ENCODE results near the gene LOXHD1.
A peak's percentile ranks its signal among the peaks of the same experiment; 100 is the strongest.

LOXHD1 gene

GRCh38 chr18:46624127-46624526 is 32.9 kb downstream of the LOXHD1 start:
- peak overlapping the region; percentile 55 to 56 for H3K4me3 ChIP-seq (ENCODE audit: low read length in 2 of 2)
- peak overlapping the region; percentile 55 for H3K27ac ChIP-seq (ENCODE audit: low read length)
- H3K27me3 ChIP-seq (ENCODE audit: control insufficient read depth in 1 of 2, insufficient read depth in 2 of 2, low read length in 2 of 2): no peaks in the 10 kb centered on the region
- H3K36me3 ChIP-seq (ENCODE audit: control insufficient read depth in 2 of 2, insufficient read depth in 2 of 2, low read length in 2 of 2): no peaks in the 10 kb centered on the region
- no peaks in the 10 kb centered on the region for H3K9me3 ChIP-seq (ENCODE audit: control insufficient read depth in 2 of 2, low read length in 2 of 2)
- peak overlapping the region; percentile 38 to 42 for H3K9ac ChIP-seq (ENCODE audit: low read length in 2 of 2)
- peaks cover 15% of the 10 kb centered on the region for H3K4me1 ChIP-seq (ENCODE audit: control insufficient read depth, insufficient read depth, low read length)

- Histone ChIP-seq H3K4me1 (ENCODE audit: control insufficient read depth, insufficient read depth, low read length) (peaks cover 15% of the 10 kb centered on the region), H3K27ac (ENCODE audit: low read length) (peak overlapping the region; percentile 55), H3K27me3 (ENCODE audit: control insufficient read depth in 1 of 2, insufficient read depth in 2 of 2, low read length in 2 of 2) (no peaks in the 10 kb centered on the region), H3K9ac (ENCODE audit: low read length in 2 of 2) (no peak overlapping the region), H3K4me3 (ENCODE audit: low read length in 2 of 2) (peak overlapping the region; percentile 55 to 56), H3K9me3 (ENCODE audit: control insufficient read depth in 2 of 2, low read length in 2 of 2) (no peaks in the 10 kb centered on the region), H3K36me3 (ENCODE audit: control insufficient read depth in 2 of 2, insufficient read depth in 2 of 2, low read length in 2 of 2) (no peaks in the 10 kb centered on the region)
Observed at GRCh38 chr18:46623541-46623940, 33.5 kb downstream of the LOXHD1 start.

- no peak overlapping the region for H3K9ac ChIP-seq (ENCODE audit: low read length in 2 of 2)
- peak overlapping the region in 1 of 2 donors; percentile 29 for H3K4me3 ChIP-seq (ENCODE audit: low read length in 2 of 2)
- peak overlapping the region; percentile 55 for H3K27ac ChIP-seq (ENCODE audit: low read length)
- H3K27me3 ChIP-seq (ENCODE audit: control insufficient read depth in 1 of 2, insufficient read depth in 2 of 2, low read length in 2 of 2): no peaks in the 10 kb centered on the region
- no peaks in the 10 kb centered on the region for H3K9me3 ChIP-seq (ENCODE audit: control insufficient read depth in 2 of 2, low read length in 2 of 2)
- H3K36me3 ChIP-seq (ENCODE audit: control insufficient read depth in 2 of 2, insufficient read depth in 2 of 2, low read length in 2 of 2): no peaks in the 10 kb centered on the region
- peaks cover 15% of the 10 kb centered on the region for H3K4me1 ChIP-seq (ENCODE audit: control insufficient read depth, insufficient read depth, low read length)
Observed at GRCh38 chr18:46622999-46623398, 34.0 kb downstream of the LOXHD1 start.

- Histone ChIP-seq H3K27me3 (ENCODE audit: control insufficient read depth in 1 of 2, insufficient read depth in 2 of 2, low read length in 2 of 2) (no peaks in the 10 kb centered on the region), H3K4me3 (ENCODE audit: low read length in 2 of 2) (no peak overlapping the region), H3K4me1 (ENCODE audit: control insufficient read depth, insufficient read depth, low read length) (peaks cover 15% of the 10 kb centered on the region)
Observed at GRCh38 chr18:46622451-46622850, 34.6 kb downstream of the LOXHD1 start.

GRCh38 chr18:46621871-46622270 is 35.1 kb downstream of the LOXHD1 start:
- H3K36me3 ChIP-seq (ENCODE audit: control insufficient read depth in 2 of 2, insufficient read depth in 2 of 2, low read length in 2 of 2): no peaks in the 10 kb centered on the region
- no peaks in the 10 kb centered on the region for H3K9me3 ChIP-seq (ENCODE audit: control insufficient read depth in 2 of 2, low read length in 2 of 2)
- H3K27me3 ChIP-seq (ENCODE audit: control insufficient read depth in 1 of 2, insufficient read depth in 2 of 2, low read length in 2 of 2): no peaks in the 10 kb centered on the region
- H3K4me1 ChIP-seq (ENCODE audit: control insufficient read depth, insufficient read depth, low read length): peaks cover 15% of the 10 kb centered on the region
- H3K27ac ChIP-seq (ENCODE audit: low read length): no peak overlapping the region
- H3K9ac ChIP-seq (ENCODE audit: low read length in 2 of 2): no peak overlapping the region
- H3K4me3 ChIP-seq (ENCODE audit: low read length in 2 of 2): no peak overlapping the region

More at GRCh38 chr18:46622451-46622850, 34.6 kb downstream of the LOXHD1 start:
- no peaks in the 10 kb centered on the region for H3K36me3 ChIP-seq (ENCODE audit: control insufficient read depth in 2 of 2, insufficient read depth in 2 of 2, low read length in 2 of 2)
- no peak overlapping the region for H3K9ac ChIP-seq (ENCODE audit: low read length in 2 of 2)
- H3K27ac ChIP-seq (ENCODE audit: low read length): no peak overlapping the region
- H3K9me3 ChIP-seq (ENCODE audit: control insufficient read depth in 2 of 2, low read length in 2 of 2): no peaks in the 10 kb centered on the region

- Histone ChIP-seq H3K27me3 (ENCODE audit: control insufficient read depth in 1 of 2, insufficient read depth in 2 of 2, low read length in 2 of 2) (no peaks in the 10 kb centered on the region), H3K9me3 (ENCODE audit: control insufficient read depth in 2 of 2, low read length in 2 of 2) (no peaks in the 10 kb centered on the region)
Observed at GRCh38 chr18:46621111-46621766, 35.8 kb downstream of the LOXHD1 start.

GRCh38 chr18:46619559-46619958 is 37.5 kb downstream of the LOXHD1 start:
- no peak overlapping the region for H3K9ac ChIP-seq (ENCODE audit: low read length in 2 of 2)
- H3K27me3 ChIP-seq (ENCODE audit: control insufficient read depth in 1 of 2, insufficient read depth in 2 of 2, low read length in 2 of 2): no peaks in the 10 kb centered on the region
- peaks cover 15% of the 10 kb centered on the region for H3K4me1 ChIP-seq (ENCODE audit: control insufficient read depth, insufficient read depth, low read length)
- H3K27ac ChIP-seq (ENCODE audit: low read length): no peak overlapping the region
- H3K36me3 ChIP-seq (ENCODE audit: control insufficient read depth in 2 of 2, insufficient read depth in 2 of 2, low read length in 2 of 2): no peaks in the 10 kb centered on the region
- H3K9me3 ChIP-seq (ENCODE audit: control insufficient read depth in 2 of 2, low read length in 2 of 2): no peaks in the 10 kb centered on the region
- H3K4me3 ChIP-seq (ENCODE audit: low read length in 2 of 2): no peak overlapping the region

More at GRCh38 chr18:46621111-46621766, 35.8 kb downstream of the LOXHD1 start:
- Histone ChIP-seq H3K36me3 (ENCODE audit: control insufficient read depth in 2 of 2, insufficient read depth in 2 of 2, low read length in 2 of 2) (no peaks in the 10 kb centered on the region), H3K27ac (ENCODE audit: low read length) (no peak overlapping the region), H3K4me3 (ENCODE audit: low read length in 2 of 2) (no peak overlapping the region), H3K4me1 (ENCODE audit: control insufficient read depth, insufficient read depth, low read length) (peaks cover 15% of the 10 kb centered on the region), H3K9ac (ENCODE audit: low read length in 2 of 2) (no peak overlapping the region)

- Histone ChIP-seq H3K9me3 (ENCODE audit: control insufficient read depth in 2 of 2, low read length in 2 of 2) (no peaks in the 10 kb centered on the region), H3K4me3 (ENCODE audit: low read length in 2 of 2) (no peak overlapping the region), H3K36me3 (ENCODE audit: control insufficient read depth in 2 of 2, insufficient read depth in 2 of 2, low read length in 2 of 2) (no peaks in the 10 kb centered on the region), H3K4me1 (ENCODE audit: control insufficient read depth, insufficient read depth, low read length) (no peaks in the 10 kb centered on the region), H3K27me3 (ENCODE audit: control insufficient read depth in 1 of 2, insufficient read depth in 2 of 2, low read length in 2 of 2) (no peaks in the 10 kb centered on the region), H3K9ac (ENCODE audit: low read length in 2 of 2) (no peak overlapping the region), H3K27ac (ENCODE audit: low read length) (no peak overlapping the region)
Observed at GRCh38 chr18:46615720-46616119, 41.3 kb downstream of the LOXHD1 start.

GRCh38 chr18:46609048-46609447 is 48.0 kb downstream of the LOXHD1 start:
- Histone ChIP-seq H3K36me3 (ENCODE audit: control insufficient read depth in 2 of 2, insufficient read depth in 2 of 2, low read length in 2 of 2) (no peaks in the 10 kb centered on the region), H3K4me1 (ENCODE audit: control insufficient read depth, insufficient read depth, low read length) (no peaks in the 10 kb centered on the region), H3K9ac (ENCODE audit: low read length in 2 of 2) (no peak overlapping the region), H3K4me3 (ENCODE audit: low read length in 2 of 2) (no peak overlapping the region), H3K27me3 (ENCODE audit: control insufficient read depth in 1 of 2, insufficient read depth in 2 of 2, low read length in 2 of 2) (no peaks in the 10 kb centered on the region), H3K9me3 (ENCODE audit: control insufficient read depth in 2 of 2, low read length in 2 of 2) (no peaks in the 10 kb centered on the region), H3K27ac (ENCODE audit: low read length) (no peak overlapping the region)

GRCh38 chr18:46607926-46608325 is 49.1 kb downstream of the LOXHD1 start:
- H3K4me1 ChIP-seq (ENCODE audit: control insufficient read depth, insufficient read depth, low read length): no peaks in the 10 kb centered on the region
- H3K27me3 ChIP-seq (ENCODE audit: control insufficient read depth in 1 of 2, insufficient read depth in 2 of 2, low read length in 2 of 2): no peaks in the 10 kb centered on the region
- no peak overlapping the region for H3K9ac ChIP-seq (ENCODE audit: low read length in 2 of 2)
- no peaks in the 10 kb centered on the region for H3K36me3 ChIP-seq (ENCODE audit: control insufficient read depth in 2 of 2, insufficient read depth in 2 of 2, low read length in 2 of 2)
- H3K4me3 ChIP-seq (ENCODE audit: low read length in 2 of 2): no peak overlapping the region
- no peak overlapping the region for H3K27ac ChIP-seq (ENCODE audit: low read length)
- no peaks in the 10 kb centered on the region for H3K9me3 ChIP-seq (ENCODE audit: control insufficient read depth in 2 of 2, low read length in 2 of 2)

- no peak overlapping the region for H3K4me3 ChIP-seq (ENCODE audit: low read length in 2 of 2)
- no peaks in the 10 kb centered on the region for H3K36me3 ChIP-seq (ENCODE audit: control insufficient read depth in 2 of 2, insufficient read depth in 2 of 2, low read length in 2 of 2)
- H3K9me3 ChIP-seq (ENCODE audit: control insufficient read depth in 2 of 2, low read length in 2 of 2): peaks cover 0 to 3% of the 10 kb centered on the region in 2 donors
- no peak overlapping the region for H3K9ac ChIP-seq (ENCODE audit: low read length in 2 of 2)
- no peaks in the 10 kb centered on the region for H3K27me3 ChIP-seq (ENCODE audit: control insufficient read depth in 1 of 2, insufficient read depth in 2 of 2, low read length in 2 of 2)
- no peaks in the 10 kb centered on the region for H3K4me1 ChIP-seq (ENCODE audit: control insufficient read depth, insufficient read depth, low read length)
- H3K27ac ChIP-seq (ENCODE audit: low read length): no peak overlapping the region
Observed at GRCh38 chr18:46601141-46601805, 55.7 kb downstream of the LOXHD1 start.
